ENCODE measurements around the gene SLC1A6. TPM values are rescaled to one million over a fixed set of nuclear protein-coding genes. Genes with fewer than 3 reads are reported as not detected.
"Not testable (repeated sequence)": the region's sequence is repeated elsewhere in the genome, so short reads cannot be mapped to it uniquely, and the experiment has no call there.

SLC1A6 gene
- not detected for total RNA-seq
- long read RNA-seq: 0 reads

- DNase-seq (no peak), ATAC-seq (no peak)
- H3K4me1 ChIP-seq: no peaks in the 10 kb centered on the region
- intact Hi-C loops (cut with DNase I): no loop called here
- TF ChIP-seq, protein P1, sequence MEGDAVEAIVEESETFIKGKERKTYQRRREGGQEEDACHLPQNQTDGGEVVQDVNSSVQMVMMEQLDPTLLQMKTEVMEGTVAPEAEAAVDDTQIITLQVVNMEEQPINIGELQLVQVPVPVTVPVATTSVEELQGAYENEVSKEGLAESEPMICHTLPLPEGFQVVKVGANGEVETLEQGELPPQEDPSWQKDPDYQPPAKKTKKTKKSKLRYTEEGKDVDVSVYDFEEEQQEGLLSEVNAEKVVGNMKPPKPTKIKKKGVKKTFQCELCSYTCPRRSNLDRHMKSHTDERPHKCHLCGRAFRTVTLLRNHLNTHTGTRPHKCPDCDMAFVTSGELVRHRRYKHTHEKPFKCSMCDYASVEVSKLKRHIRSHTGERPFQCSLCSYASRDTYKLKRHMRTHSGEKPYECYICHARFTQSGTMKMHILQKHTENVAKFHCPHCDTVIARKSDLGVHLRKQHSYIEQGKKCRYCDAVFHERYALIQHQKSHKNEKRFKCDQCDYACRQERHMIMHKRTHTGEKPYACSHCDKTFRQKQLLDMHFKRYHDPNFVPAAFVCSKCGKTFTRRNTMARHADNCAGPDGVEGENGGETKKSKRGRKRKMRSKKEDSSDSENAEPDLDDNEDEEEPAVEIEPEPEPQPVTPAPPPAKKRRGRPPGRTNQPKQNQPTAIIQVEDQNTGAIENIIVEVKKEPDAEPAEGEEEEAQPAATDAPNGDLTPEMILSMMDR (IDR thresholded peaks at IDR 0.05): no peak
- H3K27me3 ChIP-seq: peaks cover 33% of the 10 kb centered on the region
- no peaks in the 10 kb centered on the region for H3K36me3 ChIP-seq
- no peak within 1 kb of the TSS for H3K4me3 ChIP-seq
- H3K9me3 ChIP-seq: no peaks in the 10 kb centered on the region
- no peak within 1 kb of the TSS for H3K27ac ChIP-seq
Measured at GRCh38 chr19:14979476-14980255, at the start of gene SLC1A6. Gene SLC1A6, minus strand, starts transcription at chr19:14979864. Its CDS starts 6,954 bp downstream, at chr19:14972910.

- TF ChIP-seq, protein P1 (IDR thresholded peaks at IDR 0.05): no peak
- H3K4me1 ChIP-seq: no peaks in the 10 kb centered on the region
- H3K27me3 ChIP-seq: no peaks in the 10 kb centered on the region
- intact Hi-C loops (cut with DNase I): no loop called here
- no peaks in the 10 kb centered on the region for H3K36me3 ChIP-seq
- H3K4me3 ChIP-seq: no peak overlapping the region
- DNase-seq (no peak), ATAC-seq (peak; percentile 21)
- no peaks in the 10 kb centered on the region for H3K9me3 ChIP-seq
- H3K27ac ChIP-seq: no peak overlapping the region
Measured at GRCh38 chr19:15028490-15028889, 48.8 kb upstream of the SLC1A6 start.

- Histone ChIP-seq H3K4me1 (no peaks in the 10 kb centered on the region), H3K9me3 (no peaks in the 10 kb centered on the region), H3K4me3 (no peak overlapping the region), H3K27ac (no peak overlapping the region), H3K27me3 (peaks cover 8% of the 10 kb centered on the region), H3K36me3 (no peaks in the 10 kb centered on the region)
- no peak for DNase-seq
- intact Hi-C loops (cut with DNase I): no loop called here
- no peak for ATAC-seq
- TF ChIP-seq, protein P1 (IDR thresholded peaks at IDR 0.05): no peak
Measured at GRCh38 chr19:15025217-15025616, 45.6 kb upstream of the SLC1A6 start.

DNA sequence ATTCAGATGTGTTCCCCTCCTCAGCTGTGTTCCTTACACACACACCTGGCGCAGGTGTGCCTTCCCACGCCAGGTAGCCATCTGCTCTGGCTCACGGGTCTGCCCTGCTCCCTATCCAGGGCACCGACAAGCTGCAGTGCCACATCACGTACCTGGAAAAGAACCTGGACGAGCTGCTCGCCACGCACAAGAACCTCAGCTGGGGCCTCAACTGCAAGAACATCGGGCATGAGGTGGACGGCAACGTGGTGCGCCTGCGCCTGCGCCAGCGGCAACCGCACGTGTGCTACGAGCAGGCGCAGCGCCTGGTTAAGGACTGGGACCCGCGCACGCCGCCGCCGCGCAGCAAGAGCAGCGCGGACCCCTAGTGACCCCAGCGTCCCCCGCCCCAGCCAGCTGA is 43.1 kb upstream of the SLC1A6 start:
- H3K4me3 ChIP-seq: no peak overlapping the region
- H3K9me3 ChIP-seq: no peaks in the 10 kb centered on the region
- intact Hi-C loops (cut with DNase I): no loop called here
- H3K36me3 ChIP-seq: no peaks in the 10 kb centered on the region
- DNase-seq (no peak), ATAC-seq (no peak)
- H3K4me1 ChIP-seq: no peaks in the 10 kb centered on the region
- TF ChIP-seq, protein P1 (IDR thresholded peaks at IDR 0.05): no peak
- no peak overlapping the region for H3K27ac ChIP-seq
- peaks cover 8% of the 10 kb centered on the region for H3K27me3 ChIP-seq

- ATAC-seq: no peak
- H3K27me3 ChIP-seq: peaks cover 8% of the 10 kb centered on the region
Measured at GRCh38 chr19:15021286-15022007, 41.8 kb upstream of the SLC1A6 start.

GRCh38 chr19:15018836-15019235 is 39.2 kb upstream of the SLC1A6 start:
- H3K4me1 ChIP-seq; intact Hi-C loops (cut with DNase I); H3K27ac ChIP-seq; H3K4me3 ChIP-seq; DNase-seq; H3K9me3 ChIP-seq; H3K36me3 ChIP-seq; ATAC-seq: not testable (repeated sequence)
- H3K27me3 ChIP-seq: peaks cover 19% of the 10 kb centered on the region

More at GRCh38 chr19:15021286-15022007, 41.8 kb upstream of the SLC1A6 start:
- TF ChIP-seq, protein P1 (IDR thresholded peaks at IDR 0.05): no peak
- no peaks in the 10 kb centered on the region for H3K36me3 ChIP-seq
- H3K9me3 ChIP-seq: no peaks in the 10 kb centered on the region
- intact Hi-C loops (cut with DNase I): no loop called here
- DNase-seq: no peak
- no peak overlapping the region for H3K4me3 ChIP-seq
- H3K27ac ChIP-seq: no peak overlapping the region
- no peaks in the 10 kb centered on the region for H3K4me1 ChIP-seq
